SJSA1 (cell line): ENCODE data around the gene SPG11. TPM values are rescaled to one million over a fixed set of nuclear protein-coding genes. Genes with fewer than 3 reads are reported as not detected.
"Not testable (repeated sequence)": the region's sequence is repeated elsewhere in the genome, so short reads cannot be mapped to it uniquely, and the experiment has no call there.

Source experiments
- DNase-seq, 2 experiments: peaks; one replicate each; pipeline ENCODE4 v3.0.0-alpha.2; 2015 to 2020; ENCODE audit warnings: low spot score in 2 of 2, low read depth in 1 of 2
- H3K27ac ChIP-seq: fragments of 250-450 bp; sonication (Bioruptor Pico); 2 replicates; pipeline ENCODE4 v1.5.1; 2020; ENCODE audit warnings: mild to moderate bottlenecking, moderate library complexity
- H3K27me3 ChIP-seq: fragments of 250-450 bp; sonication (Bioruptor Pico); replicated peaks from 2 replicates; pipeline ENCODE4 v1.5.1; 2020; ENCODE audit warnings: mild to moderate bottlenecking, moderate library complexity
- H3K36me3 ChIP-seq: fragments of 250-450 bp; sonication (Bioruptor Pico); 2 replicates; pipeline ENCODE4 v1.5.1; 2020; ENCODE audit warnings: mild to moderate bottlenecking
- H3K4me1 ChIP-seq: fragments of 250-450 bp; sonication (Bioruptor Pico); replicated peaks from 2 replicates; pipeline ENCODE4 v1.6.1; 2021; ENCODE audit warnings: mild to moderate bottlenecking
- H3K4me3 ChIP-seq: fragments of 250-450 bp; sonication (Bioruptor Pico); 2 replicates; pipeline ENCODE4 v1.5.1; 2020; ENCODE audit warnings: mild to moderate bottlenecking
- H3K9me3 ChIP-seq: fragments of 250-450 bp; sonication (Bioruptor Pico); replicated peaks from 2 replicates; pipeline ENCODE4 v1.5.1; 2020; ENCODE audit warnings: mild to moderate bottlenecking
- total RNA-seq: library from RNA; depleted of rRNA; stranded (reverse); fragments of >200 nt; shearing (Covaris generic); gene quantifications from 2 replicates; pipeline ENCODE4 v1.2.3, GENCODE V29; 2014

The SPG11 gene
- total RNA-seq, 1 experiment from 2014 or later, result 36.8 TPM

DNA sequence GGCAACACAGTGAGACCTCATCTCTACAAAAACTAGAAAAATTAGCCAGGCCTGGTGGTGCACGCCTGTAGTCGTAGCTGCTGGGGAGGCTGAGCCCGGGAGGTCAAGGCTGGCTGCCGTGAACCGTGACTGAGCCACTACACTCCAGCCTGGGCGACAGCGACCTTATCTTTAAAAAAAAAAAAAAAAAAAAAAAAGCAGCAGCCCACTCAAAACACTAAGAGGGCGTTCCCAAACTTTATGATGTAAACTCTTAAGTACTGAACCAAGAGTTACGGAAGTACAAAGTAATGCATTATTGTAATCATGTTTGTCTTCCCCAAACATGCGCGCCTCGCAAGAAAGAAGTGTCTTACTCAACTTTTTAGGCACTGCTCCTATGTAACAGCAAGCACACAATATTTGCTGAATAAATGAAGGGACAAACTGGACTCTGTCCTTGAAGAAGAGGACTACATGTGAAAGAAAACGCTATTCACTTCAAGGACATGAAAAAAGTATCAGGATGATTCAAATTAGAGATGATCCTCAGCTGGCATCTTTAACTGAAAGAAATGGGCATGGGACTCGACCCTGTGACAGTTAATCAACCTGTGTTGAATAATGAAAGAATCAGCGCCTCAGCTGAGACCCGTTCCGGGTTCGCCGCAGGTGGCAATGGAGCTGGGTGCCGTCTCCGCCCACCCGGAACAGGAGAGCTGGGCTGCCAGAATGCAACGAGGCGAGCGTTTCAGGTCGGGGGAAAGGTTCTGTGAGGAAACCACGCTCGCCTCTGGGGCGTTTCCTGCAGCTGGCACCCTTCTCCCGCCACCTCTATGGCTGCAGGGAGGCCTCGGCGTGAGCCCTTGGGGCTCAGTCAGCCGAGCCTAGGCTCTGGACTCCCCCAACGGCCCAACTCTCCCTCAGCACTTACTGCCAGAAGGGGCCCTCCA is 718 bp downstream of the SPG11 start:
- Histone ChIP-seq H3K4me3 (peak overlapping the region; percentile 79), H3K9me3 (no peaks in the 10 kb centered on the region), H3K27me3 (no peaks in the 10 kb centered on the region), H3K36me3 (peaks cover 26% of the 10 kb centered on the region), H3K27ac (peak overlapping the region; percentile 75), H3K4me1 (peaks cover 11% of the 10 kb centered on the region)
- DNase-seq, result peak in 1 of 2 experiments; percentile 67

DNA sequence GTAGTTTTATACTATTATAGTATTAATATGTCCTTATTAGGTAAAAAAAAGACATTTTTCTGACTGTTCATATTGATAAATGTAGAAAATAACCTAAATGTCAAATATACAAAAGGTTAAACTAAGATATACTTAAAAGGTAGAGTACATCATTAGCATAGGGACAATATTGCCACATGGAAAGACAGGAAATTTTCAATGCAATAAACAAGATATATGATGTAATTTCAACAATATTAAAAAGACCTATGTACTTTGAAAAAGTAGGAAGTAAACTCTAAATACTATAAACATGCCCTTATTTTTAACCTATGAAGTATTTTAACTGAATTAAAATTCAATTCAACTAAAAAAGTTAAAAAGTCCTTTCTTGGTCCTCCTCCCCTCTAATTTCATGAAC is 1.9 kb downstream of the SPG11 start:
- no peak for DNase-seq
- peaks cover 34% of the 10 kb centered on the region for H3K36me3 ChIP-seq
- H3K4me1 ChIP-seq, result peaks cover 11% of the 10 kb centered on the region
- no peaks in the 10 kb centered on the region for H3K27me3 ChIP-seq
- H3K9me3 ChIP-seq, result no peaks in the 10 kb centered on the region
- no peak overlapping the region for H3K27ac ChIP-seq
- H3K4me3 ChIP-seq, result no peak overlapping the region

DNA sequence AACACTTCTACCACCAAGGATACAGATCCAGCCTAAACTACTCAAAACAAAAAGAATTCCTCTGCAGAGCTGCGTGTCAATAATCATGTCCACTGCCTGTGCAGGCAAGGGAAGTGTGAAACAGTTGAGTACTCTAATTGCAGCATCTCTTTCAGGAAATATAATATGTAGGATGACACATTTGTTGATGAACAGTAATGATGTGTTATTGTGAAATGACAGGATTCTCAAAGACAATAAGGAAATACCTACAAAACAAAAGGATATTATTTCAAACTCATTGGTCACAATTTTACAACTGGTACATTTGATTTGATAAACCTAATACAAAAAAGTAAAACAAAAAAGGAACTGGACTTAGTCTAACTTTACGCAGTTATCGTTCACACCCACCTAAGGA is 4.4 kb downstream of the SPG11 start:
- no peak for DNase-seq
- no peak overlapping the region for H3K27ac ChIP-seq
- no peak overlapping the region for H3K4me3 ChIP-seq
- H3K4me1 ChIP-seq, result peaks cover 11% of the 10 kb centered on the region
- no peaks in the 10 kb centered on the region for H3K27me3 ChIP-seq
- no peaks in the 10 kb centered on the region for H3K9me3 ChIP-seq
- peaks cover 55% of the 10 kb centered on the region for H3K36me3 ChIP-seq

DNA sequence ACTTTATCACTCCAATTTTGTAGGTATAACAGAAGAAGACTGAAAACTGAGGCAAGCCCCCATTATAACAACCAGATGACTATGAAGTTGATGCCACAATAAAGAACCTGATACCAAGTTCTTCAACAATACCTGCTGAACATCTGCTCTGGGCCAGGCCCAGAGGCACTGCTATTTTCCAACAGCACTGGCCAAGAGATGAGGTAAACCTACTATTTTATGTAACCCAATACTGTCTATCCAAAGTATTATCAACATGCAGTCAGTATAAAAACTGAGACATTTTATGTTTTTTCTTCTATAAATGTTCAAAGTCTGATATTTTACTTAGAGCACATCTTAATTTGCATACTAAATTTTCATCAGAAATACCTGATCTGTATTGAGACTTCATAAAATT is 6.1 kb downstream of the SPG11 start:
- H3K27ac ChIP-seq, result no peak overlapping the region
- H3K9me3 ChIP-seq, result no peaks in the 10 kb centered on the region
- no peak overlapping the region for H3K4me3 ChIP-seq
- no peak for DNase-seq
- H3K4me1 ChIP-seq, result peaks cover 5% of the 10 kb centered on the region
- H3K27me3 ChIP-seq, result no peaks in the 10 kb centered on the region
- H3K36me3 ChIP-seq, result peaks cover 56% of the 10 kb centered on the region

DNA sequence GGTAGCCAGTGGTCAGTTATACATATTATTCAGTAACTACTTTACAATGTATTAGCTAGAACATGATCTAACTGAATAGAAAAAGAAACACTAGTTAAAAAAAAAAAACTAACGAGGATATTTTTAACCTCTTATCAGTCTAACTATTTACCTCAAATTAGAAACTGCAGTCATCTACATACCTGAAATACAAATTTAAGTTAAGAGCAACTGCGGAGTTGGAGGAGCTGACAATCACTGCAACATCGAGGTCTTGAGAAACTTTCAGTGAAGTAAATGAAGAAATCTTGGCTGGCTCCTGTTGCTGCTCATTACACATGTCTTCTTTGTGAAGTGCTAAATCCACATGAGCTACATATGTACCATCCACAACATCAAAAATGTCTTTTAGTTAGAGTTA is 6.5 kb downstream of the SPG11 start:
- H3K36me3 ChIP-seq, result peaks cover 60% of the 10 kb centered on the region
- H3K27me3 ChIP-seq, result no peaks in the 10 kb centered on the region
- no peak overlapping the region for H3K4me3 ChIP-seq
- H3K27ac ChIP-seq, result no peak overlapping the region
- peaks cover under 1% of the 10 kb centered on the region for H3K4me1 ChIP-seq
- no peaks in the 10 kb centered on the region for H3K9me3 ChIP-seq
- DNase-seq, result no peak

DNA sequence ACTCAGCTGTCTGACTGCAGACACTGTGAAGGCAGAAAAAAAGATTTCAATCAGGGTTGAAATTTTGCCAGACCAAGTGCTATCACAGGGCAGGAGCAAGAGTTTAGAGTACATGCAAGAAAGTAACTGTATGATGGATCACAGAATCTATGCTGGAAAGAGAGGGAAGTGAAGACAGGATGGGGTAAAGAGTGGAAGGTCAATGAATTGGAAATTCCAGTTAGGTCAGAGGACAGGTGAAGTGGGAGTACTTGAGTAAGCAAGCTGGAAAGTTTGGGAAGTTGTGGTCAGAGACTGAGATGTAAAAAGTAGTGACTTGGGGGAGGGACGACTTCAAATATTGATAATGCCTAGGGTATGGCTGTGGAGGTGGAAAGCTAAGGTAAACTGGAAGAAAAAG is 7.2 kb downstream of the SPG11 start:
- Histone ChIP-seq H3K4me3 (no peak overlapping the region), H3K27ac (no peak overlapping the region), H3K4me1 (no peaks in the 10 kb centered on the region), H3K36me3 (peaks cover 66% of the 10 kb centered on the region), H3K9me3 (no peaks in the 10 kb centered on the region), H3K27me3 (no peaks in the 10 kb centered on the region)
- no peak for DNase-seq

DNA sequence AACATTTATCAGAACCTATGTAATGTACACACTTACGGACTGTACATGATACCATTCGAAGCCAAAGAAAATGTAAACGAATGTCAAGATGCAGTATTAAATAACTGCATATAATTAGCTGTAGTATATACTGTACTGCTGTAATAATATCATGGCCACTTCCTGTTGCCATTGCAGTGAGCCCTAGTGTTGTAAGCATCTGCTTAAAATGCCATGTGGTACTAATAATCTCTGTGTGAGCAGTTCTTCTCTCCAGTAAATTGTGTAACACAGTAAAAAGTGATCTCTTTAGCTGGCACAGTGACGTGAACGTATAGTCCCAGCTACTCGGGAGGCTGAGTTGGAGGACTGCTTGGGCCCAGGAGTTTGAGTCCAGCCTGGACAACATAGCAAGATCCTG is 8.6 kb downstream of the SPG11 start:
- no peaks in the 10 kb centered on the region for H3K27me3 ChIP-seq

DNA sequence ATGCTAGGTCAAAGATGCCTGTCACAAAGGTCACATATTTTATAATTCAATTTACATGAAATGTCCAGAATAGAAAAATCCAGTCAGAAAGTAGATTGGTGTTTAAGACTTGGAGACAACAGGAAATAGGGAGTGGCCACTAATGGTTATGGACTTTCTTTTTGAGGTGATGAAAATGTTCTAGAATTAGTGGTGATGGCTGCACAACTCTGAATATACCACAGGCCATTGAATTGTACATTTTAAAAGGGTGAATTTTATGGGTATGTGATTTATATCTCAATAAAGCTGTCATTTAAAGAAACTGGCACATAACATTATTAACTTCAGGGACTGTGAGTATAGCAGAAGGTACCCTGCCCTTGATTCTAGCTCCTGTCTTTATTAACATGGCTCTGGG is 15.8 kb downstream of the SPG11 start:
- H3K27me3 ChIP-seq, result no peaks in the 10 kb centered on the region
- DNase-seq, result no peak
- H3K36me3 ChIP-seq, result peaks cover 62% of the 10 kb centered on the region
- no peaks in the 10 kb centered on the region; the same call in 1 of the 2 replicates for H3K9me3 ChIP-seq
- no peaks in the 10 kb centered on the region for H3K4me1 ChIP-seq
- no peak overlapping the region for H3K27ac ChIP-seq
- no peak overlapping the region for H3K4me3 ChIP-seq

More for the DNA sequence above, 8.6 kb downstream of the SPG11 start:
- H3K4me1 ChIP-seq, result no peaks in the 10 kb centered on the region
- no peak overlapping the region for H3K27ac ChIP-seq
- H3K36me3 ChIP-seq, result peaks cover 72% of the 10 kb centered on the region
- no peak overlapping the region for H3K4me3 ChIP-seq
- DNase-seq, result no peak
- H3K9me3 ChIP-seq, result no peaks in the 10 kb centered on the region

DNA sequence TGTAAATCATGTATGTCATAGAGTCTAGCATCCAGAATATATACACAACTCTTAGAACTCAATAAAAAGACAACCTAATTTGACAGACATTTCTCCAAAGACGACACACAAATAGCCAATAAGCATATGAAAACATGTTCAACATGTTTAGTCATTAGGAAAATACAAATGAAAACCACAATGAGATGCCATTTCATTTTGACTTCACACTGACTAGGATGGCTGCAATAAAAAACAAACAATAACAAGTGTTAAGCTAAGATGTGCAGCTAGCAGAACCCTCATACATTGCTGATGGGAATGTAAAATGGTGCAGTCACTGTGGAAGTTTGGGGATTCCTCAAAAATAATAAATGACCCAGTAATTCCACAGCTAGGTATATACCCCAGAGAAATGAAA is 16.4 kb downstream of the SPG11 start:
- Histone ChIP-seq H3K9me3 (no peaks in the 10 kb centered on the region; the same call in 1 of the 2 replicates), H3K4me1 (no peaks in the 10 kb centered on the region), H3K36me3 (peaks cover 59% of the 10 kb centered on the region), H3K27me3 (no peaks in the 10 kb centered on the region), H3K4me3 (no peak overlapping the region), H3K27ac (no peak overlapping the region)
- no peak for DNase-seq

DNA sequence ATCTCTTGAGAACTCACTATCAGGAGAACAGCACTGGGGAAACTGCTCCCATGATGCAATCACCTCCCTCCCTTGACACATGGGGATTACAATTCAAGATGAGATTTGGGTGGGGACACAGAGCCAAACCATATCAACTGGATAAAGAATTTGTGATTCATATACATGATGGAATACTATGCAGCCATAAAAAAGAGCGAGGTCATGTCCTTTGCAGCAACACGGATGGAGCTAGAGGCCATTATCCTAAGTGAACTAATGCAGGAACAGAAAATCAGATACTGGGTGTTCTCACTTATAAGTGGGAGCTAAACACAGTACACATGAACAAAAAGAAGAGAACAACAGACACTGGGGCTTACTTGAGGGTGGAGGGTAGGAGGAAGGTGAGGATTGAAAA is 17.0 kb downstream of the SPG11 start:
- Histone ChIP-seq H3K4me1 (no peaks in the 10 kb centered on the region), H3K9me3 (no peaks in the 10 kb centered on the region; the same call in 1 of the 2 replicates), H3K27me3 (no peaks in the 10 kb centered on the region), H3K4me3 (no peak overlapping the region), H3K27ac (no peak overlapping the region), H3K36me3 (peaks cover 53% of the 10 kb centered on the region)
- no peak for DNase-seq

DNA sequence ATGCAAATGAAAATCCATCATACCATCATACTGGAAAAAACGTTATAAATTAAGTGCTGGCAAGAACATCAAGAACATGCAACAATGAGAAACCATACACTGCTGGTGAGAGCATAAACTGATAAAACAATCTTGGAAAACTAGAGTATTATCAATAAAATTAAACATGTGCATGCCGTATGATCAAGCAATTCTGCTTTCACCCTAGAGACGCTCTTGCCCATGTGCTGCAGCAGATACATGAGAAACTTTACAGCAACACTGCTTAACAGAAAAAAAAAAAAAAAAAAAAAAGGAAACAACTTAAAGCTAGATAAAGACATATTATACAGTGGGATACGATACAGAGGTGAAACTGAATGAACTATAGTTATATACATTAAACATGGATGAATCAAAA is 21.8 kb downstream of the SPG11 start:
- Histone ChIP-seq H3K4me3 (no peak overlapping the region), H3K27ac (no peak overlapping the region), H3K27me3 (no peaks in the 10 kb centered on the region), H3K36me3 (peaks cover 30% of the 10 kb centered on the region), H3K9me3 (no peaks in the 10 kb centered on the region; the same call in 1 of the 2 replicates), H3K4me1 (no peaks in the 10 kb centered on the region)
- no peak for DNase-seq

DNA sequence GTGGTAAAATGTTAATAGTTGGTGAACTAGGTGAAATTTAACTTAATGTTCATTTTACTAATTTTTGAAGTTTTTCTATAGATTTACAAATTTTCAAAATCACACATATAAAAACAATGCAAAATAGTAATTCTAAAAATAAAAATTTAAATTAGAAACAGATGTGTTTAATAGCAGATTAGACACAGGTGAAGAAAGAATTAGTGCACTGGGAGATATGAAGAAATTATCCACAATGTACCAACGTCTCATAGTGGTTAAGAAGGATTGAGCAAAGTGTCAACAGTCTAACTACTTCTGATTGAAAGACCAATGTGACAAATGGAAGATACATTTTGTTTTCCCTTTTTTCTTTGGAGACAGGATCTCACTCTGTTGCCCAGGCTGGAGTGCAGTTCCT is 26.5 kb downstream of the SPG11 start:
- Histone ChIP-seq H3K27me3 (no peaks in the 10 kb centered on the region), H3K4me3 (no peak overlapping the region), H3K4me1 (no peaks in the 10 kb centered on the region), H3K27ac (no peak overlapping the region), H3K36me3 (peaks cover 26% of the 10 kb centered on the region), H3K9me3 (no peaks in the 10 kb centered on the region)
- no peak for DNase-seq

DNA sequence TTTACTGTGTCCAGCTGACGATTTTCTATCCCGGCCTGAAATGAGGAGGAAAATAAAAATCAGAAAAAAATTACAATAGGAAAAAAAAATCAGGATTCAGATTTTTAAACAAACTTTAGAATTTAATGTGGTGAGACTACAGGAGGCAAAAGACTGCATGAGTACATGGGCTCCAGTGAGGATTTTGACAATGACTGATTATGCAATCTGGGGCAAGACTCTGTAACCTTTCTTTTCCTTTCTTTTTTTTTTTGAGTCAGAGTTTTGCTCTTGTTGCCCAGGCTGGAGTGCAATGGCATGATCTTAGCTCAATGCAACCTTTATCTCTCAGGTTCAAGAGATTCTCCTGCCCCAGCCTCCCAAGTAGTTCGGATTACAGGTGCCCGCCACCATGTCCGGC is 29.9 kb downstream of the SPG11 start:
- Histone ChIP-seq H3K4me3 (no peak overlapping the region), H3K27me3 (no peaks in the 10 kb centered on the region), H3K36me3 (peaks cover 51% of the 10 kb centered on the region), H3K9me3 (no peaks in the 10 kb centered on the region), H3K27ac (0 out of 2 replicates have a peak overlapping the region, but pooled peaks have one; percentile 19), H3K4me1 (no peaks in the 10 kb centered on the region)
- DNase-seq, result no peak

DNA sequence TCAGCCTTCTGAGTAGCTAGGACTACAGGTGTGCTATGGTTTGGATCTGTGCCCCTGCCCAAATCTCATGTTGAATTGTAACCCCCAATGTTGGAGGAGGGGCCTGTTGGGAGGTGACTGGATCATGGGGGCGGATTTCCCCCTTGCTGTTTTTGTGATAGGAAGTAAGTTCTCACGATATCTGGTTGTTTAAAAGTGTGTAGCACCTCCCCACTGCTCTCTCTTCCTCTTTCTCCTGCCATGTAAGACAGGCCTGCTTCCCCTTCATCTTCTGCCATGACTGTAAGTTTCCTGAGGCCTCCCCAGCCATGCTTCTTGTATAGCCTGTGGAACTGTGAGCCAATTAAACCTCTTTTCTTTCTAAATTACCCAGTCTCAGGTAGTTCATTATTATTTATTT is 38.2 kb downstream of the SPG11 start:
- DNase-seq, H3K9me3 ChIP-seq, H3K4me3 ChIP-seq, H3K27ac ChIP-seq, H3K4me1 ChIP-seq, H3K27me3 ChIP-seq: not testable (repeated sequence)
- peaks cover 78% of the 10 kb centered on the region for H3K36me3 ChIP-seq
